NCI-H2196 (cell line): ENCODE data around the gene AGGF1.
"Not testable (repeated sequence)": the region's sequence is repeated elsewhere in the genome, so short reads cannot be mapped to it uniquely, and the experiment has no call there.

Experiments
- DNase-seq: peaks from one replicate; lab custom pipeline; 2025; ENCODE audit not compliant: unreplicated experiment; lab: John Stamatoyannopoulos, UW

AGGF1 gene

GRCh38 chr5:77024490-77024889 is 5.7 kb upstream of the AGGF1 start:
- DNase-seq: no peak

- DNase-seq: no peak
These were observed 1.4 kb upstream of the AGGF1 start for GRCh38 chr5:77028631-77029375.

- DNase-seq: no peak
These were observed 773 bp upstream of the AGGF1 start for GRCh38 chr5:77029376-77029885.

- no peak for DNase-seq
These were observed 1.7 kb downstream of the AGGF1 start for GRCh38 chr5:77031891-77032290.

DNA sequence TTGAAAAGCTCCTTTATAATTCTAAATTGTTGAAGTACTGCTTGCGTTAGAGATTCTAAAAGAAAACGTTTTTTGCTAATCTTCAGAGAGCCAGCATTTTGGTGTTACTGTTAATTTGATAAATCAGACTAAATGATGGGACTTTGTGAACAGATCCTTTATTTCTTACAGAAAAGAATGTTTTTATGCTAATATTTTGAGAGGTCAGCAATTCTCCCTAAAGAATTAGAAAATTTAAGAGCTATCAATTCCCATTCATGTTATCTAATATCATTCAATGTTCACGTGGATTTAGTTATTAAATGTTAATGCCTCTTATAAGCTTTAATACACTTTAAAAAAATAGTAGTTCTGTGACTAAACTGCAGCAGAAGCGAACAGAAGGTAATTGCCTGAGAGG is 2.4 kb downstream of the AGGF1 start:
- no peak for DNase-seq

DNA sequence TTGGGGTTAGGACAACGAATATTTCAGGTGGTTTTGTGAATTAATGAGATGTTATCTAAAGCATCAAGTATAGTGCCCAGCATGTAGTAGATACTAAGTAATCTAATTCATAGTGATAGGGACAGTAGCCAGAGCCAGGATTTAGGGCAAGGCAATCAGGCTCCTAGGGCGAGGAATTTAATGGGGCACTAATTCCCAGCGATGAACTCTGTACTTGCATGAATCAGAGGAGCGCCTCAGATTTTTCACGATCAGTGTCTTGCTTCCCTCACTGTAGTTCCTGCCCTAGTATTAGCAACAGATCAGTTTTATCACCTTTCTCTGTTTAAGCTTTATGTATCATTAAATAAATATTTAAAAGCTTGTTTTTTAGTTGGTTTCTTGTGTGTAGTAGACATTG is 3.1 kb downstream of the AGGF1 start:
- no peak for DNase-seq

- DNase-seq: no peak
These were observed 5.7 kb downstream of the AGGF1 start for GRCh38 chr5:77035950-77036349.

DNA sequence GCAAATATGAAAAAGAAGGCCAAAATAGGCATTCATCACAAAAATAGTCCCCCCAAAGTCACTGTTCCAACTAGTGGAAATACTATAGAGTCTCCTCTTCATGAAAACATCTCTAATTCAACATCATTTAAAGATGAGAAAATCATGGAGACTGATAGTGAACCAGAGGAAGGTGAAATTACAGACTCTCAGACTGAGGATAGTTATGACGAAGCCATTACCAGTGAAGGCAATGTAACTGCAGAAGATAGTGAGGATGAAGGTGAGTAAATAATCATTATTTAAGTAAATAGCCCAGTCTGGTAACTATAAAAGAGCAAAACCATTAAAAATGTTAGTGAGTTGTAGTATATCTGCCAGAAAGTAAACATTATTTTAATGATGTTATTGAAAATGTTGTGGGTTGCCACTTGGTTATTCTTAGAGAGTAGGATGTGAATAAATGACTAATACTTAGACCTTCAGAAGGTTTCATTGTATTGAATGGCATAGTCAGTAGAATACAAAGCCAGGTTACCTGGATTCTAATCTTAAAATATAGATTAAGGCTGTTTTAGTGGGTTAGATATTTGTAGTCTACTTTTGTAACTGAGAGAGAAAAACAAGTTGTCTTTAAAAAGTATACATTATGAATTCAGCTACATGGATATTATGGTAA is 16.3 kb downstream of the AGGF1 start:
- DNase-seq: no peak

GRCh38 chr5:77064040-77064439 is 33.8 kb downstream of the AGGF1 start:
- peak; percentile 3 for DNase-seq

- no peak for DNase-seq
These were observed 35.1 kb downstream of the AGGF1 start for GRCh38 chr5:77065256-77065655.

GRCh38 chr5:77066184-77066583 is 36.0 kb downstream of the AGGF1 start:
- DNase-seq: no peak

DNA sequence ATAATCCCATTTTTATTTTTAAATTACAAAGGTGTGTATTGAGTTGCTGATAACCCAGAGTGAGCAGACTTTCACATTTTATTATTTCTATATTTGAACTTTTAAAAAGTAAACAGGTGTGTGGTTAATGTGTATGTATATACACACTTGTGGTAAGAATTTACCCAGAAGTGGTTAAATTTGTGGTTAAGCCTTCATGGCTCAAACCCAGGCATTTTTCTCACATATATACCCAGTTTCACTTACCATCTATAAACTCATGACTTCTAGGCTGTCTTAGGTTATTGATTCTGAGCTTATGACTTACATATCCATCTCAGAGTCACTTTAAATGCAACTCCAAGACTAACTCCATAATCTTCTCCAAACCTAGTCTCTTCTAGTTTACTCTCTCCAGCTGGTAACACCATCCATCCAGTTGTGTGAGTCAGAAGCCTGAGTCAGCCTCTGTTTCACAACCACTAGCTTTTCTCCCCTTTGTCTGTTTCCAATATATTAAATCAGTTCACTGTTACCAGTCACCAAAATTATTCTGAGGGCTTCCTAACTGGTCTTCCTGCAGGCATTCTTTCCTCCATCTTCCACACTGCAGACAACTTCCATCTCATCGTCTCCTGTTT is 36.7 kb downstream of the AGGF1 start:
- no peak for DNase-seq

GRCh38 chr5:77073667-77074066 is 43.5 kb downstream of the AGGF1 start:
- no peak for DNase-seq

DNA sequence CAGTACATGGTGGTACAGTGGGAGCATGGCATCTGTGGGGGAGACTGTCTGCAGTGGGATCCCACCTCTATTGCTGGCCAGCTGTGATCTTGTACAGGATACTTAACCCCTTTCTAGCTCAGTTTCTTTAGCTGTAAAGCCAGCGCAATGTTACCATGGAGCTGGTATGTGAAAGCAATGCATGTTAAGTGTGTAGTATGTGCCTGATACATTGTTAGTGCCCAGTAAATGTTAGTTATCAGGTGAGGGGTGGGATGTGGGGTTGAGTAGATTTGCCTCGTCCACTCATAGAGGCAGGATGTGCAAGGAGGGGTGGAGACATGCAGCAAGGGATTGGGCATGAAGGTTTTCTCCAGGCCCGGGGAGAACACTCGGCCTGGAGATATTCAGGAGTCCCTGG is 44.5 kb downstream of the AGGF1 start:
- no peak for DNase-seq

GRCh38 chr5:77076961-77077828 is 47.0 kb downstream of the AGGF1 start:
- no peak for DNase-seq

- DNase-seq: no peak
These were observed 47.6 kb downstream of the AGGF1 start for GRCh38 chr5:77077829-77078176.

- not testable (repeated sequence) for DNase-seq
These were observed 50.3 kb downstream of the AGGF1 start for GRCh38 chr5:77080479-77080878.

GRCh38 chr5:77080905-77081304 is 50.7 kb downstream of the AGGF1 start:
- peak; percentile 30 for DNase-seq

GRCh38 chr5:77082280-77082679 is 52.1 kb downstream of the AGGF1 start:
- DNase-seq: no peak

DNA sequence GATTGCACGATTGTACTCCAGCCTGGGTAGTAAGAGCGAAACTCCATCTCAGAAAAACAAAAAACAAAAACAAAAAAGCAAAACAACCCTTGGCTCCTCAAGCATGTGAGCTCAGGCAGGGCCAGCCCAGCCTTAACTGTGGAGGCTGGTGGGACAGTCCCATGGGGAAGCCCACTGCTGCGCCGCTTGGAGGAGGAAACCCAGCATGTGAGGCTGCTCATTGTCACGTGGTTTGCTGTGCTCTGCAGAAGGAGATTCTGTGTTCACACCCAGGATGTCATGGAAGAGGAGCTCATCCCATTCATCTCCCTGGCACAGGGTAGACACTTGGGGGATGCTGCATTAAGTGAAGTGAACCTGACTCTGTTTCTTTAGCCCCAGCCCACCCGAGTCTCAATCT is 52.9 kb downstream of the AGGF1 start:
- DNase-seq: no peak

GRCh38 chr5:77086368-77086688 is 56.1 kb downstream of the AGGF1 start:
- DNase-seq: peak; percentile 31
